HG03575 (cell line): ENCODE results near the gene PRR7.
"Not testable (repeated sequence)": the region's sequence is repeated elsewhere in the genome, so short reads cannot be mapped to it uniquely, and the experiment has no call there.

Experiments used
- ATAC-seq: cut with Tn5 transposase; IDR thresholded peaks from one replicate; pipeline ENCODE4 v1.9.1; 2021; ENCODE audit not compliant: unreplicated experiment, insufficient number of reproducible peaks, low FRiP score; ENCODE audit errors: extremely low read depth

PRR7 gene, protein sequence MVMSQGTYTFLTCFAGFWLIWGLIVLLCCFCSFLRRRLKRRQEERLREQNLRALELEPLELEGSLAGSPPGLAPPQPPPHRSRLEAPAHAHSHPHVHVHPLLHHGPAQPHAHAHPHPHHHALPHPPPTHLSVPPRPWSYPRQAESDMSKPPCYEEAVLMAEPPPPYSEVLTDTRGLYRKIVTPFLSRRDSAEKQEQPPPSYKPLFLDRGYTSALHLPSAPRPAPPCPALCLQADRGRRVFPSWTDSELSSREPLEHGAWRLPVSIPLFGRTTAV

DNA sequence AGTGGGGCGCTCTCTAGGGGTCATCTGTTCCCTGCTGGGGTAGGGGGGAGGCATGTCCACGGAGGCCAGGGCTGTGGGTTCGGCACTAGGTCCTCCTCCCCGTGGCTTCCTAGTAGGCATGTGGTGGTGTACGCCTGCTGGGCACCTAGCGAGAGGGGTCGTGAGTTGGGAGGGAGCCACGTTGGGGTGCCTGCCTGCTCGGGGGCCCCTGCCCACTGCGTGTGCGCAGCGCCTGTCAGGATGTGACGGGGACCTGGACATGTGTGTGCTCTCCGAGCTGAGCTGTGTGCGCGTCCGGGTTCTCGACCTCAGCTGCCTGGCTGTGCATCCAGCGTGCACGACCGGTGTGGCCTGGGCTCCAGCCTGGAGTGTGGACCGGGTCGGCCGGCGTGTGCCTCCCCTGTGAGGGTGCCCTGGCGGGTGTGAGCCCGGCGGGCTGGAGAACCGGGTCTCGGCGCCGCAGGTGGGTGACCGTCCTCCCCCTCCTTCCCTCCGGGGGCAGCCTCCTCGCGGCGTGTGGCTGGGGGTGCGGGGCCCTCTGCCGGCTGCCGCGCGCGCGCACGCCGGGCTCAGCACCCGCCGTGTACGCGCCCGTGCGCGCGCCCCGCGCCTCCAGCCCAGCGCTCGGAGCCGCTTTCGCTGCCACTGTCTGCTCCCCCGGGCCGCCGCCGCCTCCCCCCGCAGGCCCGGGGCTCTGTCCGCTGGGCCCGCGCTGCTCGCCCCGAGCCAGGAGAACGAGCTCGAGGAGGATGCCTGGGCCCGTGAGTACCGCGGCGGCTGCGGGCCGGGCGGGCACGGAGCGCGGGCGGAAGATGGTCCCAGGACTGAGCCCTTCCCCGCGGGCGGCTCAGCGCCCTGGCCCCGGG, at the start of gene PRR7:
PRR7 (plus strand) TSS at position 615 of the 866 bp plus-strand sequence. CDS start 8,254 bp downstream, outside the sequence.
- no peak for ATAC-seq

DNA sequence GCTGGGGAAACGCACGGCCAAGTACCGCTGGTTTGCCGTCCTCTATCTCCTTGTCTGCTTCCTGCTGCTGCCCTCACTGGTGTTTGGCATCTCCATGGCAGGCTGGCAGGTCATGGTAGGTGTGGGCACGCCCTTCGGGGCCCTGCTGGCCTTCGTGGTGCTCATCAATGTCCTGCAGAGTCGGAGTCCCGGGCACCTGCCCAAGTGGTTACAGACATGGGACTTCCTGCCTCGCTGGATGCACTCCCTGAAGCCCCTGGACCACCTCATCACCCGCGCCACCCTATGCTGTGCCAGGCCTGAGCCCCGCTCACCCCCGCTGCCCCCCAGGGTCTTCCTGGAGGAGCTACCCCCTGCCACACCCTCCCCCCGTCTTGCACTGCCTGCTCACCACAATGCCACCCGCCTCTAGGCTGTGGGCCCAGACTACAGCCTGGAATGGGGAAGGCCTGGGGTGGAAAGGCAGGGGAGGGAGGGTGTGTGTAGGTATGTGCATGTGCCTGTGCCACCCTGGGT, 48.7 kb upstream of the PRR7 start:
- ATAC-seq: no peak

DNA sequence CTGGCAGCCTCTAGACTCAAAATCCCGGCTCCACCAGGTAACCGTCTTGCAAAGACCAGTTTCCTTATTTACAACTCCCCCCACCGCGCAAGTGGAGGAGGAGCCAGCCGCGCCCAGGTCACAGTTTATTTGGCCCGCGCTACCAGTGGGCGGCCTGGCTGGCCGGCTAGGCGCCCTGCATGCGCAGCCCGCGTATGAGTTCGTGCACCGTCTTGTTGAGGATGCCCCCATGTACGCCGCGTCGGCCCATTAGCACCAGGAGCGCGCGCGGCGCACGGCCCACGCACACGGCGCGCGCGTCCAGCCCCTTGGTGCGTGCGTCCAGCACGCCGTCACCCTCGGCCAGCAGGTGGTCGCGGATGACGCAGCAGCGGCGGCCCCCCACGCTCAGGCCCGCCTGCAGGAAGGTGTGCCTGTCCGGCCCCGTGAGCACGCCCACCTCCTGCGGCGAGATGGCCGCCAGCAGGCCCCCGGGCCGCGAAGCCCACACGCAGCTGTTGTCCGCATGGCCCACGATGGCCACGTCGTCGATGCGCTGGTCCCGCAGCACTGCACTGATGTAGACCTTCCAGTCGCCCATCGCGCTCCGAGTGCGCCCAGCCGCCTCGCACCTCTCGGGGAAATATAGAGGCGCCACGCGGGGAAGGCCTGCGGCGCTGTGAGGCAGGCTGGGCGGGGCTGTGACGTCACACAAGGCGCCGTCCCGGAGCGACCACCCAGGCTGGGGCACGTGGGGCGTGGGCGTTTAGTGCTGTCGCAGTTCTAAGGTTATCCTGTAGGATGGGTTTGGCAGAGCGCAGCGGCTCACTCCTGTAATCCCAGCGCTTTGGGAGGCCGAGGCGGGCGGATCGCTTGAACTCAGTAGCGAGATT, 46.4 kb upstream of the PRR7 start, which contains the start of gene PFN3:
PFN3 (minus strand) TSS at position 665 of the 872 bp plus-strand sequence; CDS start at position 580, 85 bp downstream.
- no peak for ATAC-seq

DNA sequence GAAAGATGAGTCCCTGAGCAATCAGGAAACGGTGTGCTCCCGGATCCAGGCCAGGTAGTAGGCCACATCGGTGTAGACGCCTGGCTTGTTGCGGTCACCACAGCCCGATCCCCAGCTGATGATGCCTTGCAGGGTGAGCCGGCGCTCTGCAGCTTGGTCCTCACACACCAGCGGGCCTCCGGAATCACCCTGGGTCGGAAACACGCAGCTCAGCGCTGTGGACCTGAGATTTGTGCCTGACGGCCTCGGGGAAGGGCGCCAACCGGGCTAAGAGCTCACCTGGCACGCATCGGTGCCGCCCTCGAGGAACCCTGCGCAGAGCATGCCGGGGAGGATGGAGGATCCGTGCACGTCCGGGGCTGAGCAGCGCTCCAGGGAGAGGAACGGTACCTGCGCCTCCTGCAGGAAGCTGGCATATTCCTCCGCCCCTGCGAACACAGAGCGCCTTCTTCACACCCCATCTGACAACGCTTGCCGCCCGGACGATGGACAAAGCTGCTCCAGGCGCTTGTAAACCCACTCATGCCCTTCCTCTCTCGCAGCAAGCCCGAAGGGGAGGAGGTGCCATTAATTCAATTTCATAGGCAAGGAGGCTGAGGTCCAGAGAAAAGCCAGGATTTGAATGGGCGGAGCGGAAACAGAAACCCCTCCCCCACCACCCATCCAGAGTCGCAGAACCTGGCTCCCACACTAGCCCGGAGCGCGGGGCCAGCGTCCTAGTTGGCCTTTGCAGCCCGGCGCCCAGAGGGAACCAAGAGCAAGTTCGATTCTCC, 44.2 kb upstream of the PRR7 start:
- ATAC-seq: no peak

DNA sequence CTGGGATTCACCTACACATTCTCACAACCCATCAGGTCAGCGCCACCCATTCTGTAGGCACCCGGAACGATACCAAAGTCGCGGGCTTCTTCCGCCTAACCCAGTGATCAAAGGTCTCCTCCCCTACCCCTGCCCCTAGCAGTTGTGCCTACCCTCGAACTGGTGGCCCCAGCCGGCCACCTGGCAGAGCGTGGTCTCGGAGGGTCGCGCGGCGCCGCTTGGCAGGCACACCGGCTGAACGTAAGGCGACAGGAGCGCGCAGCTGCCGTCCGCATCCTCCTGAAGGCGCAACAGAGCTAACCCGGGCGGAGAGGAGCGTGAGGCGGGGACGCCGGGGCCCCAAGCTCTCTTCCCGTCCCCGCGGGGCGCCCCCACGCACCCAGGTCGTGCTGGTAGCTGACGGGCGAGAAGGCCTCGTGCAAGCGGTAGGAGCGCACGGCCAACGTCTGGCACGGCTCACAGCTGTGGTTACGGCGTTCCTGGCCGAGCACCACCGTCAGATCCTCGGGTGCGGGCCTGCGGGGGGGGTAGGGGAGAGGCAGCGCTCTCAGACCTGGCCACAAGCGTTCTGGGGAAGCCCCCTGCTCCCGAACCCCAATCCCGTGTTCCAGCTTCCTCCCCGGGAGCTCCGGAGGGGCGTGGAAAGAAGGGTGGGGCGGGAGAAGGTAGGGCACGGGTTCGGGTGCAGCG, 43.4 kb upstream of the PRR7 start:
- ATAC-seq: no peak

DNA sequence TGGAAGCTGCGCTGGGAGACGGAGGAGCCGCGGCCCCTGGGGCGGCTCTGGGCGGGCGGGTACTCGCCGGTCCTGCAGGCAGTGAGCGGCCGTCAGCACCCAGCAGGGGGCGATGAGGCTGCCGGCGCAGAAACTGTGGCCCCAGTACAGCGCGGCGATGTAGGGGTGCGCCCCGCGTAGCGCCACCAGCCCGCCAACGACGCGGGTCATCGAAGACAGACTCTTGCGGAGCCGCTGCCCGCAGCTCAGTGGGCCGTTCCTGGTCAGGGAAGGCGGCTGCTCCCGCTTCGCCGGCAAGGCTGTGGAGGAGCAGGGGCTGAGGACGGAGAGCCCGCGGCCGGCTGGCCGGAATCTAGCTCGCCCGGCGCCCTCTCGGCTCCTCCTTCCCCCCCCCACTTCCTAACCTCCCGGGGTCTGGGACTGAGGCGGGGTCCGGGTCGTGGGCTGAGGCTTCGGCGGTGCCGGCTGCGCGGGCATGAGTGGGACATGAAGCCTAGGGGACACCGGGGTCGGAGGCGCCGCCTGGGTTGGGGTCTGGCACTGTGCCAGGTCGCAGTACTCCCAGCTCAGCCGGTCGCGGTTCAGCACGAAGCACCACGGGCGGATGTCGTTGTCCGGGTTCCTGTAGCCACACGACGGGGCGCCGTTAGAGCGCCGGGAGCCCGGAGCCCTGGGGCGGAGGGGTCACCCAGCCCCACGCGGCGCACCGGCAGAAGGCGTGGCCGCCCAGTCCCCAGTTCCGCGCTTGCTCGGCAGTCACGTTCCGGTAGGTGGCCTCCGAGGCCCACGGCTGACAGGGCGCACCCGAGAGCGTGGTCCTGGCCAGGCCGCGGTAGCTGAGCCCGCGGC, 42.6 kb upstream of the PRR7 start:
- no peak for ATAC-seq

DNA sequence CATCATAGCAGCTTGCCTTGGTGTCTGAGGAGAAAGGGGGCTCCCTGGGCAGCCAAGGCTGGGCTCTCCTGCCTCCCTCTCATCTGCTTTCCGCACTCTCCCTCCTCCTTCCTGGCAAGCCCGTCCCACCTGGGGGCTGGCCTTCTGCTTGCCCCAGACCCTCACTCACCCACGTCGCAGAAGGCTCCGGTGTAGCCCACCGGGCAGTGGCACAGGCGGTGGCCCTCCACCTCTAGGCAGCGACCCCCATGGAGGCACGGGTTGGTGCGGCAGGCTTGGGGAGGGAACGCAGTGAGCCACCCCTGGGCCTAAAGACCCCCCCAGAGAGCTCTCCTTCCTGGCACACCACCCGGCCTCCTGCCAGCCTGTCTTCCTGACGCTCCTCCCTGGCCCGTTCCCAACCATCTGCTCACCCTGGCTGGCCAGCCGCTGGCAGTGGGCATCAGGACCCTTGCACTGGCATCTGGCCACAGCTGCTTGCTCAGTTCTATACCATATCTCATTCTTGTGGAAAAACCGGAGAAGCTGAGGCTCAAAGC, 41.9 kb upstream of the PRR7 start:
- no peak for ATAC-seq

DNA sequence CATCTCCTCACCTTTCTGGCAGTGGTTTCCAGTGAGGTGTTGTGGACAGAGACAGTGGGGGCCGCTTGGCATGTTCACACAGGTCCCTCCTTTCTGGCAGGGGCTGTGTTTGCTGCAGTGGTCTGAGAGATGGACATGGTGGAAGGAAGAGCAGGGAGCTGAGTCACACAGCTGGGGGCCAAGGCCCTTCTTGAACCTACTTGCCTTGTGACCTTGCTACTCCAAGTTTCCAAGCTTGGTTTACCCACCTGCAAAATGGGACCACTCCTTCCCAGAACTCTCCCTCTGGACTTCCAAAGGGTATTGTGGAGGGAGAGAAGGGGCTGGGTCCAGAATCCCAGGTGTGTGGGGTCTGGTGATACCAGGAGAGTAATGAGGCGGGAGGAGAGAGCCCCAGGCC, 41.3 kb upstream of the PRR7 start:
- ATAC-seq: no peak

DNA sequence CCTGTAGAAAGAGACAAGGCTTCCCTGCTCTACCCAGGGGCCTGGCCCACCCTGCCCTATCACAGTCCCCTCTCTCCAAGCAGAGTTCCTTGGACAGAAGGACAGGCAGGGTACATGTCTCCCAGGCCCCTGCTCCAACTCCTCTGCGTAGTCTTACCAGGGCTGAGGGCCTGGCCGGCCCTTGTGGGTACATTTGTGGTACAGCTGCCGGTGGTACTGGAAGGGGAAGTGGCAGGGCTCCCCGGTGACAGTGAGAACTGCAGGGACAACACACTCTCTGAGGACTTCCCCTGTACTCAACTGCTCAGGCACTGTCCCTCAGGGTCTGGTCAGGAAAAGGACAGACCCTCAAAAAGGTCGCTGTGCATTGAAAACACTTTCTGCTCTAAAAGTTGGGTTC, 40.8 kb upstream of the PRR7 start:
- no peak for ATAC-seq

DNA sequence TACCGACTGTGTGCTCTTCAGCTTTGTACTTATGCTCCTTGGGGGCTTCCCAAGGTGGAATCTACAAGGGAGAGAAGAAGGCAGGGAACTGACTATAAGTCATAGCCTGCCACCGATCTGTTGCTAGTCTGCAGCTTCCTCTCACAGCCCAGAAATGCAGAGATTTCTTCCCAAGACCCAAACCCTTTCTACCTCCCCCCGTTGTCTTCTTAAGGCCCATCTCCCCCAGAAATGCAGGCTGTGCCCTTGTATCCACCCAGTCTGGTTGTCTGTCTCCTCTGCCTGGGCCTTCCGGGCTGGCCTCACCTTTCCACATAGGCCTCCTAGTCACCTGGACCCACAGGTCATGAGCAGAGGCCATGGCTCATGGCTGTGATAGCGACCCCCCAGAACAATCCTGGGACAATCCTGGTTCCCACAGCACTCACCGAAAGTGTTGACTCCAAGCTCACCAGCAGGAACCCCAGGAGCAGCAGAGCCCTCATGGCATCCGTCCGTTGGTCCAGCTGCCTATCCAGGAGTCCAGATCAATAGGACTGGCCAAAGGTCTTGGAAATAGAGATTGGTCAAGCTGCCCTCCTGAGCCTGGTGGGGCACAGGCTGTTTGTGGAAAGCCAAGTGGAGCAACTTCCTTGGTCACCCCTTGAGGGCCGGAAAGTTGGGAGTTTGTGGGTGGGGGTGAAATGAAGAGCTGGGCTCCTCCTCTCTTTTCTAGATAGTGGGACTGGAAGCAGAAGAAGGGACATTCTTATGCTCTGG, 37.4 kb upstream of the PRR7 start, which contains the start of gene F12:
F12 (minus strand) TSS at position 522 of the 759 bp plus-strand sequence; CDS start at position 485, 37 bp downstream.
- ATAC-seq: no peak

DNA sequence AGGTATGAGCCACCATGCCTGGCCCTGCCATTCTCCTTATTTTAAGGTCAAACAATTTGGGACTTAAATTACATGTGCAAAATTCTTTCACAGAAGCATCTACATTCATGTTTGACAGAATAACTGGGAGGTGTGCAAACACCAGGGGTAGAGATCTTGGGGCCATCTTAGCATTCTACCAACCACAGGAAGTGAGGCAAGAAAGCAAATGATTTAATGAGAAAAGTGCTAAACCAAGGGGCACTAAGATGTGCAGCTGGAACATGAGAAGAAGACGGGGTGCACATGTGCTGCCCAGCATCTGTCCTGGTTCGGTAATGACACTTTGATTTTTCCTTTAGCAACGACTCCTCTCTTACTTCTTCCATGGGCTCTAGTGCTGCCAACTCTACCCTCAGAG, 36.0 kb upstream of the PRR7 start:
- ATAC-seq: no peak

DNA sequence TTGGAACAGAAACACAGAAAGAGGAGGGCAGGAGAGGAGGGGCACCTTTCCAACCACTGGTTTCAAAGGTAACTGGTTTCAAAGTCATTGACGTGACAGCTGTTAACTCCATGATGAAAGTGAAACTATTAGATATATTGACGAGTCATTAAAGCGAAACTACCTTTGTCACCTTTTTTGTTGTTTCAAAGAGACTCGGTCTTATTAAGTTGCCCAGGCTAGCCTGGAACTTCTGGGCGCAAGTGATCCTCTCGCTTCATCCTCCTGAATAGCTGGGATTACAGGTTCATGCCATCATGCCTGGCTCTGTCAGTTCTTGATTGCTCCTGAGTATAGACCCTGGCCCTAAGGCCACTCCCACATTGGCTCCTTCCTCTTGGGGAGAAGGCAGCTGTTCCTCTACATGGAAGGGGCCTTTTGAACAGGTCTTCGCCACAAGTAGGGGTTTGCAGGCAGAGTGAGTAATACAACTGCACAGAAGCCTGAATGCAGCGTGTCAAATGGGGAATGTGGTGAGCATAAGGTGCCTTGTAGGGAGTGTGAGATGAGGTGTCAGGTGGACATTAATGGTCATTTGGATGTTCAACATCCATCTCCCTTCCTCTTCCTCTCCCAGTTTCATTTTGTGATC, 33.9 kb upstream of the PRR7 start:
- ATAC-seq: no peak

DNA sequence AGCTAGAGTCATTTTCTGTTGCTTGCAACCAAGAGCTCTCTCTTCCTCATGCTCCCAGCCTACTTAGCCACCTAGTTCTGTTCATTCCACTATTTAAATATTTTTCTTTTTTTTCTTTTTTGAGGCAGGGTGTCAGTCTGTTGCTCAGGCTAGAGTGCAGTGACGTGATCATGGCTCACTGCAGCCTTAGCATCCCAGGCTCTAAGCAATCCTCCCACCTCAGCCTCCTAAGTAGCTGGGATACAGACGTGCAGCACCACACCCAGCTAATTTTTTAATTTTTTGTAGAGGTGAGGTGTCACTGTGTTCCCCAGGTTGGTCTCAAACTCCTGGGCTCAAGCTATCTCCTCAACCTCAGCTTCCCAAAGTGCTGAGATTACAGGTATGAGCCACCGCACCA, 32.1 kb upstream of the PRR7 start:
- no peak for ATAC-seq

DNA sequence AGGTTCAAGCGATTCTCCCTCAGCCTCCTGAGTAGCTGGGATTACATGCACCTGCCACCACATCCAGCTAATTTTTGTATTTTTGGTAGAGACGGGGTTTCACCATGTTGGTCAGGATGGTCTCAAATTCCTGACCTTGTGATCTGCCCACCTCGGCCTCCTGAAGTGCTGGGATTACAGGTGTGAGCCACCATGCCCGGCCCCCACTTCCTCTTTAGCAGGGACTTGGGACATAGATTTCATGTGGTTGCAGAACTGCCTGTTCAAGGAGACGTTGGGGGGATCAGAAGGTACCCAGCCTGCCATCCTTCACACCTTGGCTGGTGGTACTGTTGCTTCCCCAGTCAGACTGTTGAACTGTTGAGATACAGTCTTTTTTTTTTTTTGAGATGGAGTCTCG, 29.5 kb upstream of the PRR7 start:
- ATAC-seq: not testable (repeated sequence)

DNA sequence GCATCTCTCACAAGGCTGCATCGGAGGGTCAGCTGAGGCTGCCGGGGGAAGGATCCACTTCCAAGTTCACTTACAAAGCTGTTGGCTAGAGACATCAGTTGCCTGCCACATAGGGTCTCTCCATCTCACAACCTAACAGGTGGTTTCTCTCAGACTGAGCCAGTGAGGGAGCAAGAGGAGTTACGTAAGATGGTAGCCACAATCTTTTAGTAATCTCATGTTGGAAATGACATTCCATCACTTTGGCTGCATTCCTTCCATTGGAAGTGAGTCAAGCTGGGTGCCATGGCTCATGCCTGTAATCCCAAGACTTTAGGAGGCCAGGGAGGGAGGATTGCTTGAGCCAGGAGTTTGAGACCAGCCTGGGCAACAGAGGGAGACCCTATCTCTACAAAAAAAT, 27.6 kb upstream of the PRR7 start:
- ATAC-seq: no peak

DNA sequence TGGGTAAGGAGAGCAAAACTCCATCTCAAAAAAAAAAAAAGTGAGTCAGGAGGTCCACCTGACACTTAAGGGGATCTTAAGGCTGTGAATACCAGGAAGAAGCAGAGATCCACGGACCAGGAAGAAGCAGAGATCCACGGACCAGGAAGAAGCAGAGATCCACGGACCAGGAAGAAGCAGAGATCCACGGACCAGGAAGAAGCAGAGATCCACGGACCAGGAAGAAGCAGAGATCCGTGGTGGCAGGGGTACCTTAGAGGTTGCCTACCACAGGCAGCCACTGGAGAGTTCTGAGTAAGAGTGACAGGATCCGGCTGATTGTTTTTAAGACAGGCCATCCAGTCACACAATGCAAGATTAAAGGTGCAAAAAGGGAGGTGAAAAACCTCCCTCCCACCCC, 26.1 kb upstream of the PRR7 start:
- ATAC-seq: not testable (repeated sequence)
